DMS53 treated with DMSO at 0.1 percent for 48 hours (cell line): ENCODE results near the gene RAB20.
"Not testable (repeated sequence)": the region's sequence is repeated elsewhere in the genome, so short reads cannot be mapped to it uniquely, and the experiment has no call there.

Experiments
- DNase-seq: peaks from one replicate; lab custom pipeline; 2025; ENCODE audit not compliant: unreplicated experiment; lab: John Stamatoyannopoulos, UW

Gene RAB20

DNA sequence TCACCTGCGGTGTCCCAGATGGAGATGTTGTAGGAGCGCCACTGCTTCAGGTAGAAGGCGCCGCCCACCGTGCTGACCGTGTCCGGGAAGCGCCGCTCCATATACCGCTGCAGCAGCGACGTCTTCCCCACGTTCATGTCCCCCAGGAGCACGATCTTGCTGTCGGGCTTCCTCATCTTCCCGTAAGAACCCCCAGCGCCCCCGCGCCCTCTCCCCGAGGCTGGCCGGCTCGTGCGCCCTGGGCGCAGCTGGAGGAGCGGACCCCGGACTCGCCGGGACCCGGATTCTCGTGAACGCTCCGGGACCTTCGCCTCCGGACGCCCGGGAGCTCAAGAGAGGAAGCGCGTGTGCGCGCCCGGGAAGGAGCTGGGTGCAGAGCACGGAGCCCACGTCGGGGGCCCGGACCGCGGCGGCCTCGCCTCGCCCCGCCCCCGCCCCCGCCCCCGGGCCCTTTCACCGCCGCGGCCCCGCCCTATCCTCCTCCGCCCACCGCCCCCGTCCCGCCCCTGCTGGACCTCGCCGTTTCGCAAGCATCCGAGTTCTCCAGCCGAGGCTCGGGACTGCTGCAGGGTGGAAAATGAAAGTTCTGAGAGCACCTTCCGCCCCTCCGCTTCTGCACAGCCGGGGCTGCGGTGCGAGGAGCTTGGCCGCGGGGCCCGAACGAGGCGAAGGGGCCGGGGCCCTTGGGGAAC lies at the start of gene RAB20:
RAB20 (minus strand) TSS at position 379 of the 692 bp plus-strand sequence; CDS start at position 176, 203 bp downstream.
- DNase-seq = peak; percentile 28

DNA sequence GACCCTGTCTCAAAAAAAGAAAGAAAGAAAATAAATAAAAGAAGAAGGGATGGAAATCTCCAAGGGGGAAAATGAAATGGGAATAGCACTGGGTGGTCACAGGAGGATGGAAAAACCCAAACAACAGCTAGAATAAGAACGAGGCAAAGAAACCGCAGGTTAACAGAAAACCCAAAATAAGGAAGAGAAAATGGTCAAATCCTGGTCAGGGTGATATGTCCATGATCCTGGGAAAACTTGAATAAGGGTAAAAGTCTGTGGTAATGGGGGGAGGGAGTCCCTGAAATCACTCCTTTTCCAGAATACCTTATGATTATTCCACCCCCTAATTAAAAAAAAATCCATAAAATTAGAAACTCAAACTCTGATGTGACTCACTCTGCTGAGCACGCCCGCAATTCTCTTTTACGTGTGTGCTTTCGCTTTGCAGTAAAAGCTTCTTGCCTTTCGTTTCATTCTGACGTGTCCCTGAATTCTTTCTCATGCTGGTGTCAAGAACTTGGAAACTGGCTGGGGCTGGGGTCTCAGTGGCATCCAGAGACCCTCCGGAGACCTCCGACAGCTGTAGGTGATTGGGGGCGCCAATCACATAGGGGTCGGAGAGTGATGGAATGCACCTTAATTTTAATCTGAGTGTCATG lies 49.6 kb upstream of the RAB20 start:
- no peak for DNase-seq

- DNase-seq = no peak
Measured at GRCh38 chr13:110607675-110608224, 46.2 kb upstream of the RAB20 start.

DNA sequence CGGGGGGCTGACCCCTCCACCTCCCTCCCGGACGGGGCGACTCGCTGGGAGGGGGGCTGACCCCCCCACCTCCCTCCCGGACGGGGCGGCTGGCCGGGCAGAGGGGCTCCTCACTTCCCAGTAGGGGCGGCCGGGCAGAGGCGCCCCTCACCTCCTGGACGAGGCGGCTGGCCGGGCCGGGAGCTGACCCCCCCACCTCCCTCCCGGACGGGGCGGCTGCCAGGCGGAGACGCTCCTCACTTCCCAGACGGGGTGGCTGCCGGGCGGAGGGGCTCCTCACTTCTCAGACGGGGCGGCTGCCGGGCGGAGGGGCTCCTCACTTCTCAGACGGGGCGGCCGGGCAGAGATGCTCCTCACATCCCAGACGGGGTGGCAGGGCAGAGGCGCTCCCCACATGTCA lies 44.8 kb upstream of the RAB20 start:
- not testable (repeated sequence) for DNase-seq

- DNase-seq = no peak
Measured at GRCh38 chr13:110605132-110605531, 43.6 kb upstream of the RAB20 start.

DNA sequence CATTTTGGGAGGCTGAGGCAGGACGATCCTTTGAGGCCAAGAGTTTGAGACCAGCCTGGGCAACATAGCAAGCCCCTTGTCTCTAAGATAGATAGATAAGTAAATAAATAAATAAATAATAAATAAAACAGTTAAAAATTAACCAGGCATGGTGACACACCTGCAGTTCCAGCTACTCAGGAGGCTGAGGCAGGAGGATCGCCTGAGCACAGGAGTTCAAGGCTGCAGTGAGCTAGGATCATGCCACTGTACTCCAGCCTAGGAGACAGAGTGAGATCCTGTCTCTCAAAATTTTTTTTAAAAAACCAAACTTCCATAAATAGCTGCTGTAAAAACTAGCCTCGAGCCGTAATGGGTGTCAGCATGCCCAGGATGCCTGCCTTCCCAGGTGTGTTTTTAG lies 39.5 kb upstream of the RAB20 start:
- no peak for DNase-seq

- no peak for DNase-seq
Measured at GRCh38 chr13:110600261-110600819, 38.8 kb upstream of the RAB20 start.

GRCh38 chr13:110597041-110597689 lies 35.6 kb upstream of the RAB20 start:
- no peak for DNase-seq

DNA sequence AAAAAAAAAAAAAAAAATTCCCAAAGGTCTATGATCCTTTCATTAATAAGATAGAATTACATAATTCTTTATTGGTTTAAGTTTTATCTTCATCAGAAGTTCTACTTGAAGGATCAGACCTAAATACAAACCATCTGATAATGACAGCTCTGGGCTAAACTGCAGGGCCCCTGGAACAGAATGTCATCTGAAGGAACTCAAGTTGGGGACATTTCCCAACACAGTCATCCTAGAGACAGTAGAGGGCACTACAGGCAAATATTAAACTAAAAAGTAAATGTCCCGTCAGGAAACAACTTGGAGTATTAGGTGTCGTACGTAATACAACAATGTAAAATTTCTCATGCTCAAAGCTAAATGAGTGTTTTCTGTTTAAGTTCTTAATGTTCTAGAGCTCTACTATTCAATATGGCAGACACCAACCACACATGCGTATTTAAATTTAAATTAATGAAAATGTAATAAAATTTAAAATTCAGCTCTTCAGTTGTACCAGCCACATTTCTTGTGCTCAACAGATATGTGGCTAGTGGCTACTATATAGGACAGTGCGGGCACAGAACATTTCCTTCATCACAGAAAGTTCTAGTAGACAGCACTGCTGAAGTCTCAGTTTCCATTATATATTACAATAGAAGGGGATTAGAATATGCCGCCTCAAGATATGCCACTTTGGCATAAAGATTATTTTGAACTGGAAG lies 32.1 kb upstream of the RAB20 start:
- peak; percentile 16 for DNase-seq

GRCh38 chr13:110592665-110593064 lies 31.1 kb upstream of the RAB20 start:
- DNase-seq = no peak

- no peak for DNase-seq
Measured at GRCh38 chr13:110590577-110590976, 29.1 kb upstream of the RAB20 start.

- DNase-seq = no peak
Measured at GRCh38 chr13:110589793-110590390, 28.4 kb upstream of the RAB20 start.

GRCh38 chr13:110583178-110583865 lies 21.8 kb upstream of the RAB20 start:
- no peak for DNase-seq

DNA sequence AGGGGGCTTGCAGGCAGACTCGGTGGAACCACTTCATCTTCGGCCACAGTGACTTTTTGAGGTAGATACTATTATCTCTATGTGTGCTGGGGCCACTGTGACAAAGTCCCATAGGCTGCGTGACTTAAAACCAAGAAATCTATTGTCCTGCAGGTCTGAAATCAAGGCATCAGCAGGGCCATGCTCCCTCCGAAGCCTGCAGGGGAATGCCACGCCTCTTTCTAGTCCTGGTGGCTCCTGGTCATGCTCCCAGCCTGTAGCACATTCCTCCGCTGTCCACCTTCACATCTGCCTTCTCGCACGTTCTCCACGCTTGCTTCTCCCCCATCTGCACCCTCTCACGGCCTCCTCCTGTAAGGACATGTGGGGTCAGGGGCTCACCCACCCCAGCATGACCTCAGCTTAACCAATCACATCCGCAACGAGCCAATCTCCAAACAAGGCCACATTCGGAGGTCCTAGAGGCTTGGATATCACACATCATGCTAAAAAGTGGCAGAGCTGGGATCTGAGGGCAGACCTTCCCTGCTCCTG lies 21.0 kb upstream of the RAB20 start:
- no peak for DNase-seq

DNA sequence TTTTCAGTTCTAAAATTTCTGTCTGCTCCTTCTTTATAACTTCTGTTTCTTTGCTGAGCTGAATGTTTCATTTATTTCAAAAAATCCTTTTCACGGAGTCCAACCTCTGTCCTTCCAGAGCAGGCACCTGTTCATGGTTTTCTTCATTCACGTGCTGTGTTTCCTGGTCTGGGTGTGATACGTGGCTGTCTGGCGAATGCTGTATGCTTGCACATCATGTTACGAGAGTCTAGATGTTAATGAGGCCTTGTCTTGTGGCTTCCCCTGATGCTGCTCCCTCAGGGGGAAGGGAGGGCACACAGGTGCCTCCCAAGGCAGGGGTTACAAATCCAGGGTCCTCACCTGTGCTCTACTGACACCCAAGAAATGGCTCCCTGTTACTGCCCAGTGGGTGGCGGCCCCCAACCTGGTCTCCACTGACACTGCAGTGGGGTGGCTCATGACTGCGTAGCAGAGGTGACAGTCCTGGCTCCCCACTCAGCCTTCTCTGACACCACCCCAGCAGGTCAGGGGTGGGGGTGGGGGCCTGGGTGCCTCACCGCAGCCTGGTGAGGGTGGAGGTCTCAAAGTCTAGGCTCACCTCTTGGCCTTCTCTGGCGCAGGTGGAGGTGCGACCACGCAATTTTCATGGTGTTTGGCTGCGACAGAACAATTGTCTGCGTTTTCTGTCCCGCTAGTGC lies 20.1 kb upstream of the RAB20 start:
- no peak for DNase-seq

DNA sequence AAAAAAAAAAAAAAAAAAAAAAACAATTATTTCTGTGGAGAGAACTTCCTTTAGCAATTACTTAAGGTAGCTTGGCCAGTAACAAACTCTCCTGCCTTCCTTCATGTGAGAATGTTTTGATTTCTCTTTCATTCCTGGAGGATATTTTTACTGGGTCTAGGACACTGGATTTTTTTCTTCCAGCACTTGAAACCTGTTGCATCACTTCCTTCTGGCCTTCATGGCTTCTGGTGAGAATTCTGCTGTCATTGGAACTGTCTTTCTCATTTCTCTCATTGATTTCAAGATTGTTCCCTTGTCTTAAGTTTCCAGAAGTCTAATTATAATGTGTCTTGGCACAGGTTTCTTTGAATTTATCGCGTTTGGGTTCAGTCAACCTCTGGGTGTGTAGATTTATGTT lies 19.3 kb upstream of the RAB20 start:
- no peak for DNase-seq

DNA sequence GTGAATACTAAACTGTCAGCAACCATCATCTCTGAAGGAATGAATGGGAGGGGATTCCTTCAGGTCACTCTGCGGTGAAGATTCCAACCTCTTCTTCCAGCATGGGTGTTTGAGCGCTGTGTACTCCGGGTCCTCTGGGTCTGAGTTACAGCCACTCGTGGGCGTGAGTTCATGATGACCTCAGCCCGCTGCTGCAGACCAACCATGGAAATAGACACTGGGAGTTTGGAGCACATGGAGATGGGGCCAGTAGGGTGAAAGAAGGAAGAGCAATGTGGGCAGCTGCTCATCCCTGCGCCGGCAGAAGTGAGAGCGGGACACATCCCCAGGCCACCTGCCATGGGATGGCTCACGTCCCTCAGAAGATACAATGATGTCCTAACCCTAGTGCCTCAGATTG lies 16.8 kb upstream of the RAB20 start:
- no peak for DNase-seq

GRCh38 chr13:110576736-110577476 lies 15.4 kb upstream of the RAB20 start:
- DNase-seq = no peak

DNA sequence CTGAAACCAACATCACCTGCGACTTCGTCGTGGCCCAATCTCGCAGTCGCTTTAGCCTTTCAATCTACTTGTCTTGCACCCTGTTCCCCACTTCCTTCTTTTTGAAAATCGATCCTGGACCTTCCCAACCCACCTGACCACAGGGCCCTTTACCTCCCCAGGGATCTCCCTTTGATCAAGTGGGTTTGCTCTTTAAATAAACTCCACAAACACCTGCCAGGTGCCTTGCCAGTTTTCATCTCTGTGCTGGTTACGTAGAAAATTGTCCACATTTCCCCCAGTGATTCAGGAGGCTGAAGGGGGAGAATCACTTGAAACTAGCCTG lies 14.5 kb upstream of the RAB20 start:
- no peak for DNase-seq
